Thyroid gland (tissue), 4 donors: Measurements from ENCODE around the gene RNF215. TPM values are rescaled to one million over a fixed set of nuclear protein-coding genes. Genes with fewer than 3 reads are reported as not detected.

Experiments used
- DNase-seq, 2 donors: peaks; one replicate each; pipeline ENCODE4 v3.0.0-alpha.2; 2019
- H3K27ac ChIP-seq, 3 donors: fragments of 200-600 bp; sonication (generic); 1 replicate in 2 of 3; 2 replicates in 1 of 3; pipeline ENCODE4 v1.5.1; 2016 to 2019; ENCODE audit warnings: mild to moderate bottlenecking in 1 of 3, moderate library complexity in 1 of 3
- H3K27me3 ChIP-seq: fragments of 200-600 bp; sonication (generic); one replicate; pipeline ENCODE4 v1.5.1; 2019
- H3K36me3 ChIP-seq, 2 donors: fragments of 200-600 bp; sonication (generic); one replicate each; pipeline ENCODE4 v1.5.1; 2016 to 2019
- H3K4me1 ChIP-seq, 2 donors: fragments of 200-600 bp; sonication (generic); one replicate each; pipeline ENCODE4 v1.5.1; 2017 to 2019
- H3K4me3 ChIP-seq, 3 donors: fragments of 200-600 bp; sonication (generic); replicated peaks in 1 of 3; 1 replicate in 2 of 3; 2 replicates in 1 of 3; pipeline ENCODE4 v1.5.1; 2016; ENCODE audit warnings: mild to moderate bottlenecking in 1 of 3
- H3K9me3 ChIP-seq: fragments of 200-600 bp; sonication (generic); one replicate; pipeline ENCODE4 v1.5.1; 2017
- CTCF ChIP-seq, 6 experiments: fragments of 200-600 bp in 3 of 6; fragments of 450-650 bp in 3 of 6; sonication (generic) in 3 of 6; IDR thresholded peaks; one replicate each; pipeline ENCODE4 v1.5.1; 2016 to 2019; ENCODE audit warnings: antibody characterized with exemption in 6 of 6, mild to moderate bottlenecking in 2 of 6, inconsistent platforms in 1 of 6, moderate library complexity in 1 of 6
- POLR2A ChIP-seq, 2 donors: fragments of 450-650 bp; IDR thresholded peaks; one replicate each; pipeline ENCODE4 v1.6.1; 2017; ENCODE audit warnings: antibody characterized with exemption in 2 of 2, mild to moderate bottlenecking in 2 of 2, moderate library complexity in 1 of 2
- WGBS, 2 donors: methylation state at CpG; one replicate each; pipeline ENCODE4 v1.1.5; 2017; 5-methylcytosine and 5-hydroxymethylcytosine counted together
- intact Hi-C: fragments of 100-400 bp; cut with DNase I; formaldehyde crosslinking; loops from one replicate; pipeline ENCODE4 v1.15.1; 2023
- total RNA-seq, 4 donors: library from RNA; depleted of rRNA; stranded (reverse); fragments of >200 nt; gene quantifications; one replicate each; pipeline ENCODE4 v1.2.3, GENCODE V29; 2016

Gene RNF215
- total RNA-seq, 4 donors from 2014 or later, result 14.8 to 25.5 (median 18.8) TPM

DNA sequence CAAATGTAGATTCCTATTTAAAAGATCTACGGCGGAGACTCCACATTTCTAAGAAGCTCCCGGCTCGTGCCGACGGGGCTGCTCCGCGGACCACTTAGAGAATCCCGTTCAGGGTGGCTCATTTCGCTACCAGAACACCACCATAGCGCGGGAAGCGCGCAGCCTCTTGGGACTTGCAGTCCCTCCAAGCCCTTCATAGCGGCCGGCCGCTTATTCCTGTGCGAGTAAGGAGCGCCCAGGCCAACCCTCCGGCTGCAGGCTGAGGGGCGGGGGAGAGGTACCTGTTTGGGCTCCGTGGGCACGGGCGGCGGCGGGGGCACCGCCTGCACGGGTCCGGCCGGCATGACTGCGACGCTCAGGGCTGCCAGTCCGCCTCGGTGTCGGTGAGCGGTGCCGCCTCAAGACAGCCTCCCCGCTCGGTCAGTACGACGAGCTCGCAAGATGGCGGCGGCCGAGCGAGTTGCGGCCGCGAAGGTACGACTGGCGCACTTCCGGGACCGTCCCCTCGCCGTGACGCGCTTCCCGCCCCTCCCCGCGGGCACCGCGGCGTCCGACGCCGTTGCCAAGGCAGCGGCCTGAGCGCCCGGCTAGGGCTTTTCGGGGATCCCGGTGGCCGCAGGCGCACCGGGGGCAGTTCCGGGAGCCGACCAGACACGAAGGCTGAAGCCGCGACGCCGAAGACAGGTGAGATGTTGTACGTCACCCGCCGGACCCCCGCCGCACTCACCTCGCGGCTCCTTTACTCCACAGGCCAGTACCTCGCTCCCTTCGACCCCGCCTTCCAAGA is 30.6 kb downstream of the RNF215 start, which contains the start of the genes CCDC157 and SF3A1:
Gene CCDC157, plus strand, starts transcription at position 559 of the 787 bp plus-strand sequence. CDS start 8,994 bp downstream, outside the sequence.
Gene SF3A1, minus strand, starts transcription at position 446 of the 787 bp plus-strand sequence. Its CDS starts 102 bp downstream, at position 344.
- H3K27ac ChIP-seq, result peak within 1 kb of the TSS; percentile 93 to 97 (median 95)
- H3K9me3 ChIP-seq, result no peaks in the 10 kb centered on the region
- intact Hi-C loops, result loop anchor here (2.0 kb wide), 1 partner anchor 68 kb away; the partner anchor contains the start of gene CASTOR1
- peaks cover 23 to 34% of the 10 kb centered on the region in 2 donors for H3K4me1 ChIP-seq
- H3K4me3 ChIP-seq, result peak within 1 kb of the TSS; percentile 58 to 93 (median 66)
- TF ChIP-seq POLR2A (IDR thresholded peaks at IDR 0.05), result peak in 1 of 2 donors; percentile 93
- TF ChIP-seq CTCF (IDR thresholded peaks at IDR 0.05), result peak in 1 of 6 experiments; percentile 16
- no peaks in the 10 kb centered on the region for H3K27me3 ChIP-seq
- DNase-seq, result peak; percentile 91 to 93
- 1% methylated on average over 17 to 18 of the region's 91 CpGs for WGBS, 2 donors
- peaks cover 13 to 15% of the 10 kb centered on the region in 2 donors for H3K36me3 ChIP-seq

- Histone ChIP-seq H3K27me3 (no peaks in the 10 kb centered on the region), H3K36me3 (peaks cover 18 to 29% of the 10 kb centered on the region in 2 donors), H3K4me3 (no peak overlapping the region), H3K9me3 (no peaks in the 10 kb centered on the region), H3K4me1 (peaks cover 23 to 34% of the 10 kb centered on the region in 2 donors), H3K27ac (no peak overlapping the region)
- no peak for TF ChIP-seq POLR2A (IDR thresholded peaks at IDR 0.05)
- TF ChIP-seq CTCF (IDR thresholded peaks at IDR 0.05), result no peak
- DNase-seq, result no peak
- intact Hi-C loops, result no loop called here
- 48 to 66% methylated on average over 5 of the region's 5 CpGs for WGBS, 2 donors
Observed at GRCh38 chr22:30354644-30355043, 32.6 kb downstream of the RNF215 start.

DNA sequence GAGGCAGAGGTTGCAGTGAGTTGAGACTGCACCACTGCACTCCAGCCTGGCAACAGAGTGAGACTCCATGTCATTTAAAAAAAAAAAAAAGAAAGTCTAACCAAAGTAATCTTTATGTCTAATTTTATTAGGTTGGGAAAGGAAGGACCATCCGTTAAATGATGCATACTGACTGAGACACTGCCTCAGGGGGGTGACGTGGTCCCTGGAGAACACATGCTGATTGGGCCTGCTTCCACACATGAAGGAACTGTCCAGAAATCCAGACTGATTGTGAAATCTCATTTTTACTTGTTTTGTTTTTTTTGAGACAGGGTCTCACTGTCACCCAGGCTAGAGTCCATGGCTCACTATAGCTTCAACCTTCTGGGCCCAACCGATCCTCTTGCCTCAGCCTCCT is 36.0 kb downstream of the RNF215 start:
- intact Hi-C loops, result no loop called here
- H3K9me3 ChIP-seq, result no peaks in the 10 kb centered on the region
- no peak for DNase-seq
- no peak overlapping the region for H3K4me3 ChIP-seq
- TF ChIP-seq CTCF (IDR thresholded peaks at IDR 0.05) (no peak), POLR2A (IDR thresholded peaks at IDR 0.05) (no peak)
- no peak overlapping the region for H3K27ac ChIP-seq
- H3K4me1 ChIP-seq, result peaks cover 23 to 25% of the 10 kb centered on the region in 2 donors
- WGBS, 2 donors, result 91 to 93% methylated on average over 3 of the region's 3 CpGs
- H3K27me3 ChIP-seq, result no peaks in the 10 kb centered on the region
- H3K36me3 ChIP-seq, result peaks cover 33 to 47% of the 10 kb centered on the region in 2 donors

DNA sequence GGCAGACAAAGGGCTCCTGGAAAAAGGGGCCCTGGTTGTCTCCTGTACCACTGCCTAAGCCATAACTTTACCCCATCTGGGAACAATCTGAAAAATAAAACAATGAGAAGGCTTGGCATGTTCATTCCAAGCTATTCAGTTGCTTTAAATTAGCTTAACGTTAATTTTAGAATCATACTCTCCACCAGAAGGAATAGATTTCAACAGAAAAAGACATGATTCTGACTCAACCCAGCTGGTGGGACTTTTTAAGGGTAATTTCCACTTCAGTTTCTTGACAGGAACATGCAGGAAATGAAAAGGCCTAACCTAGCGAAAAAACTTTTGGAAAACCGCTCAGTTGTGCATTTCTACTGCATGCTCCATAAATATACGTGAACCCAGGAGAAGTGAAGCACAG is 38.4 kb downstream of the RNF215 start:
- peaks cover 2 to 4% of the 10 kb centered on the region in 2 donors for H3K4me1 ChIP-seq
- TF ChIP-seq CTCF (IDR thresholded peaks at IDR 0.05), result no peak
- TF ChIP-seq POLR2A (IDR thresholded peaks at IDR 0.05), result no peak
- H3K9me3 ChIP-seq, result no peaks in the 10 kb centered on the region
- H3K27me3 ChIP-seq, result no peaks in the 10 kb centered on the region
- WGBS, 2 donors, result 83 to 90% methylated on average over 4 of the region's 4 CpGs
- intact Hi-C loops, result no loop called here
- no peak overlapping the region for H3K27ac ChIP-seq
- peaks cover 57 to 71% of the 10 kb centered on the region in 2 donors for H3K36me3 ChIP-seq
- DNase-seq, result no peak
- H3K4me3 ChIP-seq, result no peak overlapping the region

- TF ChIP-seq CTCF (IDR thresholded peaks at IDR 0.05) (no peak), POLR2A (IDR thresholded peaks at IDR 0.05) (no peak)
- H3K36me3 ChIP-seq, result peaks cover 61 to 75% of the 10 kb centered on the region in 2 donors
- H3K9me3 ChIP-seq, result no peaks in the 10 kb centered on the region
- no peak overlapping the region for H3K27ac ChIP-seq
- WGBS, 2 donors, result 93 to 98% methylated on average over 4 of the region's 4 CpGs
- H3K27me3 ChIP-seq, result no peaks in the 10 kb centered on the region
- H3K4me3 ChIP-seq, result no peak overlapping the region
- no peak for DNase-seq
- H3K4me1 ChIP-seq, result no peaks in the 10 kb centered on the region
- intact Hi-C loops, result no loop called here
Observed at GRCh38 chr22:30348404-30348803, 38.8 kb downstream of the RNF215 start.
